Spleen (tissue), 11 donors: Measurements from ENCODE around the gene SCIN. TPM values are rescaled to one million over a fixed set of nuclear protein-coding genes. Genes with fewer than 3 reads are reported as not detected.

Experiments used
- DNase-seq: peaks from one replicate; pipeline ENCODE4 v3.0.0-alpha.2; 2020
- H3K27ac ChIP-seq, 8 donors: fragments of 200-600 bp; sonication (generic) in 7 of 8; 1 replicate in 4 of 8; 2 replicates in 4 of 8; pipeline versions ENCODE4 v1.5.0 to v1.8.0; 2016 to 2021; ENCODE audit warnings: inconsistent platforms in 4 of 8, mild to moderate bottlenecking in 4 of 8, moderate library complexity in 1 of 8
- H3K27me3 ChIP-seq, 7 donors: fragments of 200-600 bp; sonication (generic) in 6 of 7; replicated peaks in 1 of 7; 1 replicate in 4 of 7; 2 replicates in 3 of 7; pipeline versions ENCODE4 v1.5.0 to v1.8.0; 2016 to 2021; ENCODE audit warnings: inconsistent platforms in 3 of 7, mild to moderate bottlenecking in 1 of 7
- H3K36me3 ChIP-seq, 6 donors: fragments of 200-600 bp; sonication (generic) in 5 of 6; 1 replicate in 4 of 6; 2 replicates in 2 of 6; pipeline versions ENCODE4 v1.5.0 to v1.8.0; 2016 to 2021; ENCODE audit warnings: inconsistent platforms in 2 of 6
- H3K4me1 ChIP-seq, 6 donors: fragments of 200-600 bp; sonication (generic) in 5 of 6; 1 replicate in 3 of 6; 2 replicates in 3 of 6; pipeline versions ENCODE4 v1.5.0 to v1.8.0; 2016 to 2021; ENCODE audit warnings: inconsistent platforms in 3 of 6
- H3K4me3 ChIP-seq, 8 donors: fragments of 200-600 bp; sonication (generic) in 7 of 8; 1 replicate in 4 of 8; 2 replicates in 4 of 8; pipeline versions ENCODE4 v1.5.0 to v1.8.0; 2016 to 2021; ENCODE audit warnings: inconsistent platforms in 4 of 8, mild to moderate bottlenecking in 4 of 8, moderate library complexity in 2 of 8
- H3K9me3 ChIP-seq, 8 donors: fragments of 200-600 bp; sonication (generic) in 7 of 8; 1 replicate in 4 of 8; 2 replicates in 4 of 8; pipeline versions ENCODE4 v1.5.0 to v1.8.0; 2016 to 2021; ENCODE audit warnings: inconsistent platforms in 4 of 8
- POLR2A ChIP-seq, 3 donors: fragments of 450-650 bp; IDR thresholded peaks; one replicate each; pipeline ENCODE4 v1.5.1; 2017; ENCODE audit warnings: antibody characterized with exemption in 3 of 3, mild to moderate bottlenecking in 1 of 3
- POLR2AphosphoS5 ChIP-seq, 3 donors: sonication (generic); formaldehyde crosslinking; IDR thresholded peaks; one replicate each; pipeline ENCODE4 v1.5.1; 2017; ENCODE audit warnings: antibody characterized with exemption in 3 of 3
- WGBS, 5 donors: extraction: QIAGEN DNeasy Blood & Tissue Kit in 3 of 5; methylation state at CpG; one replicate each; pipeline versions ENCODE4 v1.1.5 to v1.1.7; 2013 to 2018; 5-methylcytosine and 5-hydroxymethylcytosine counted together
- intact Hi-C: fragments of 100-400 bp; cut with DNase I; formaldehyde crosslinking; loops from one replicate; pipeline ENCODE4 v1.15.0; 2023; ENCODE audit warnings: low total_unique reads
- polyA plus RNA-seq, 3 donors: library from polyadenylated mRNA; stranded (reverse); fragments of 200-250 nt; gene quantifications; one replicate each; pipeline ENCODE4 v1.2.1, GENCODE V29; 2013
- total RNA-seq, 7 donors: library from RNA; depleted of rRNA in 3 of 7; stranded (reverse); fragments of >200 nt in 3 of 7; fragmentation: NEBNext Ultra II Directional in 4 of 7; extraction: Animal tissue kit (Norgen Biotek cat#: 25700) in 4 of 7; gene quantifications; one replicate each; pipeline versions ENCODE4 v1.1.0 to v1.2.1, GENCODE V29; 2016 to 2021
- TF ChIP-seq, protein P1 (sequence below), 11 experiments: fragments of 200-600 bp in 7 of 11; fragments of 450-650 bp in 4 of 11; sonication (generic) in 4 of 11; IDR thresholded peaks in 8 of 11; conservative IDR thresholded peaks in 3 of 11; 1 replicate in 7 of 11; 2 replicates in 4 of 11; pipeline versions ENCODE4 v1.4.0 to v1.8.0; 2016 to 2021; ENCODE audit warnings: antibody characterized with exemption in 11 of 11, inconsistent platforms in 4 of 11, mild to moderate bottlenecking in 1 of 11
- donor health status: healthy with polysubstance abuse.
- donor health status: DM: no; HTN: no; CAD: no; lungs with moderate emphysema.
- donor health status: DM: no; HTN: no; CAD: no.
- donor health status: Bipolar disorder and iron deficiency.
- donor health status: healthy.
- donor health status: DM: no; HTN: no; CAD: no.
- donor health status: DM: yes; HTN: yes; CAD: no.

SCIN gene
- total and polyA plus RNA-seq, 10 donors: 0.07 to 1.4 (median 0.27) TPM; not detected in 1

DNA sequence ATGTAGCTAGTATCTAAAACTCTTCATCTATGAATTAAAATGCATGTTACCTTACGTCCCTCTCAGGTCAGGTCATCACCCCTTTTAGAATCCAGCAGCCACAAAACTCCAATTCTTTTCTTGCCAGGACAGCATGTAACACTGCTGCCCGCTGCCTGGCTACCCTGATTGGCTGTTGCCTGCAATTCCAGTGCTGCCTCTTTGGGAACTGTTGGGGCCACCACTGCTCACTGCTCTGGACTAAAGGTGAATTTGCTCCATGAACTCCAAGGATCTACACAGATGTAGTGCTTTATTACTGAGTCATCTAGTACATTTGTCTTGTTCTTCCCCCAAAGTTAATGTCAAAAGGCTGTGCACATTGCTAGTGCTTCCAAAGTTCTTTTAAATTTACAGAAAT is 40.4 kb downstream of the SCIN start:
- intact Hi-C loops: no loop called here
- TF ChIP-seq, protein P1, sequence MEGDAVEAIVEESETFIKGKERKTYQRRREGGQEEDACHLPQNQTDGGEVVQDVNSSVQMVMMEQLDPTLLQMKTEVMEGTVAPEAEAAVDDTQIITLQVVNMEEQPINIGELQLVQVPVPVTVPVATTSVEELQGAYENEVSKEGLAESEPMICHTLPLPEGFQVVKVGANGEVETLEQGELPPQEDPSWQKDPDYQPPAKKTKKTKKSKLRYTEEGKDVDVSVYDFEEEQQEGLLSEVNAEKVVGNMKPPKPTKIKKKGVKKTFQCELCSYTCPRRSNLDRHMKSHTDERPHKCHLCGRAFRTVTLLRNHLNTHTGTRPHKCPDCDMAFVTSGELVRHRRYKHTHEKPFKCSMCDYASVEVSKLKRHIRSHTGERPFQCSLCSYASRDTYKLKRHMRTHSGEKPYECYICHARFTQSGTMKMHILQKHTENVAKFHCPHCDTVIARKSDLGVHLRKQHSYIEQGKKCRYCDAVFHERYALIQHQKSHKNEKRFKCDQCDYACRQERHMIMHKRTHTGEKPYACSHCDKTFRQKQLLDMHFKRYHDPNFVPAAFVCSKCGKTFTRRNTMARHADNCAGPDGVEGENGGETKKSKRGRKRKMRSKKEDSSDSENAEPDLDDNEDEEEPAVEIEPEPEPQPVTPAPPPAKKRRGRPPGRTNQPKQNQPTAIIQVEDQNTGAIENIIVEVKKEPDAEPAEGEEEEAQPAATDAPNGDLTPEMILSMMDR (IDR thresholded peaks at IDR 0.05 in 8 of 11, conservative IDR thresholded peaks at IDR 0.05 in 3 of 11): no peak
- no peak for TF ChIP-seq POLR2AphosphoS5 (IDR thresholded peaks at IDR 0.05)
- TF ChIP-seq POLR2A (IDR thresholded peaks at IDR 0.05): no peak
- WGBS, 5 donors: 72 to 89% (median 80%) methylated on average over 2 of the region's 2 CpGs

DNA sequence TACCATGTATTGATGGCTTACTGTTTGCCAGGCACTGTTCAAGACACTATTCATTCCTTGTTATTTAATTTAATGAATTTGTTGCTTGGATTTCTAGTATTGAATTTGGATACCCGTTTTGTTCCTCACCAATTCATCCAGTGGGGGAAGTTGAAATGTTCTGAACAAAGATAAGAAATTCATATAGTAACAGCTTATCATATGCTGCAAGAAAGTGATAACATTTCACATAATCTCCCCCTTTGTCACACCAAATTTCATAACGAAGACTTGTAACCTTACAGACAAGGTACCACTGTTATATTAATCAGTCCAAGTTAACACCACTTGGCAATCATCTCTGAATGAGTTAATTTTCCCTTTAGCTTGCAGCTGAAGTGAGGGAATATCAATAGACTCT is 42.1 kb downstream of the SCIN start:
- 59 to 76% (median 67%) methylated on average over 2 of the region's 2 CpGs for WGBS, 5 donors
- TF ChIP-seq POLR2AphosphoS5 (IDR thresholded peaks at IDR 0.05): no peak
- TF ChIP-seq, protein P1 (IDR thresholded peaks at IDR 0.05 in 8 of 11, conservative IDR thresholded peaks at IDR 0.05 in 3 of 11): no peak
- DNase-seq: no peak

More for the DNA sequence above, 40.4 kb downstream of the SCIN start:
- no peaks in the 10 kb centered on the region for H3K4me1 ChIP-seq
- no peaks in the 10 kb centered on the region for H3K9me3 ChIP-seq
- no peak overlapping the region for H3K27ac ChIP-seq
- no peaks in the 10 kb centered on the region for H3K27me3 ChIP-seq
- DNase-seq: no peak
- H3K4me3 ChIP-seq: no peak overlapping the region
- H3K36me3 ChIP-seq: no peaks in the 10 kb centered on the region

DNA sequence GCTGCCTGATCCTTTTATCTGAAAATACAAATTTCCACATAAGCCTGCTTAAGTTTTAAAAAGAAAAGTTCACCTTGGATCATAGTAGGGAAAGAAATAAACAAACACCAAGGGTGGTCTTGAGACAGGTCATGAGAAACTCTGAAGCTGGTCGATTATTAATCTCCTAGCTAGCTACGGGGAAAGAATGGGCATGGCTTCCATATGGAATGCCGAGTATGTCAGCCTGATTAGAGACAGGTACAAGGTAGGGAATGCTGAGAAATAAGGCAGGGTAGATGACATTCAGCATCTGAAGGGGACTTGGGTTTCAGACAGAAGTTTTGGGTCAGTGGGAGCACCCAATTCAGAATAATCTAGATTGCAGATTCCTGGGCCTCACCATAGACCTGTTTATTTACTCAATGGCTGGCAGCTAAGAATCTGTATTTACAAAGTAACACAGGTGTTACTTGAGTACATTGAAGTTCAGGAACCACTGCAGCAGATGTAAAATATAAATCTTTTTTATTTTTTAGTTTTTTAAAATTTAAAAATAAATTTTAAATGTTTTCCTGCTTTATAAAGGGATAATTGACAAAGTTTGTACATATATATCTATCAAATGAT is 49.0 kb downstream of the SCIN start:
- no peak overlapping the region for H3K4me3 ChIP-seq
- DNase-seq: no peak
- no peaks in the 10 kb centered on the region for H3K27me3 ChIP-seq
- H3K27ac ChIP-seq: no peak overlapping the region
- intact Hi-C loops: loop anchor here (10.0 kb wide), 1 partner anchor 95 kb away; no protein-coding TSS in a partner anchor
- 70 to 86% (median 76%) methylated on average over 3 of the region's 3 CpGs for WGBS, 5 donors
- no peak for TF ChIP-seq POLR2A (IDR thresholded peaks at IDR 0.05)
- TF ChIP-seq POLR2AphosphoS5 (IDR thresholded peaks at IDR 0.05): no peak
- TF ChIP-seq, protein P1 (IDR thresholded peaks at IDR 0.05 in 8 of 11, conservative IDR thresholded peaks at IDR 0.05 in 3 of 11): no peak
- no peaks in the 10 kb centered on the region for H3K4me1 ChIP-seq
- H3K36me3 ChIP-seq: no peaks in the 10 kb centered on the region
- H3K9me3 ChIP-seq: no peaks in the 10 kb centered on the region

More for the DNA sequence above, 42.1 kb downstream of the SCIN start:
- intact Hi-C loops: no loop called here
- no peaks in the 10 kb centered on the region for H3K36me3 ChIP-seq
- no peaks in the 10 kb centered on the region for H3K4me1 ChIP-seq
- no peaks in the 10 kb centered on the region for H3K27me3 ChIP-seq
- H3K4me3 ChIP-seq: no peak overlapping the region
- H3K27ac ChIP-seq: no peak overlapping the region
- H3K9me3 ChIP-seq: no peaks in the 10 kb centered on the region

DNA sequence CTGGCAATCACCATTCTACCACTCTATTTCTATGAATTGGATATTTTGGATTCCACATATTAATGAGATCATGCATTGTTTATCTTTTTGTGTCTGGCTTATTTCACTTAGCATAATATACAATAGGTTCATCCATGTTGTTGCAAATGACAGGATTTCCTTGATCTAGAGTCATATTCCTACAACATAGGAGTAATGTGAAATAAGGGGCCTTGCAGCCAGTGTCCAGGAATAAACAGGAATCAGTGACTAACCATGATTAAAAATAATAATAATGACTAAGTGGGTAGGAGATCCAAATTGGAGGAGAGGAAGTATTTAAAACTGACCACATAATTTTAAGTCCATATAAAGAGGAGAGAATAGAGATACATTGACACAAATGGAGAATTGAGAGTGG is 49.9 kb downstream of the SCIN start:
- intact Hi-C loops: loop anchor here (10.0 kb wide), 1 partner anchor 96 kb away; no protein-coding TSS in a partner anchor
- no peaks in the 10 kb centered on the region for H3K36me3 ChIP-seq

More for the DNA sequence above, 49.9 kb downstream of the SCIN start:
- Histone ChIP-seq H3K27me3 (no peaks in the 10 kb centered on the region), H3K27ac (no peak overlapping the region), H3K9me3 (no peaks in the 10 kb centered on the region), H3K4me1 (no peaks in the 10 kb centered on the region), H3K4me3 (no peak overlapping the region)
- no peak for DNase-seq
- TF ChIP-seq POLR2AphosphoS5 (IDR thresholded peaks at IDR 0.05) (no peak), POLR2A (IDR thresholded peaks at IDR 0.05) (no peak)
- TF ChIP-seq, protein P1 (IDR thresholded peaks at IDR 0.05 in 8 of 11, conservative IDR thresholded peaks at IDR 0.05 in 3 of 11): no peak
